Kasumi-1 (cell line): ENCODE data around the gene NCCRP1.

Experiments
- DNase-seq, 2 experiments: peaks; one replicate each; lab custom pipeline; 2025; lab: John Stamatoyannopoulos, UW

NCCRP1 gene

DNA sequence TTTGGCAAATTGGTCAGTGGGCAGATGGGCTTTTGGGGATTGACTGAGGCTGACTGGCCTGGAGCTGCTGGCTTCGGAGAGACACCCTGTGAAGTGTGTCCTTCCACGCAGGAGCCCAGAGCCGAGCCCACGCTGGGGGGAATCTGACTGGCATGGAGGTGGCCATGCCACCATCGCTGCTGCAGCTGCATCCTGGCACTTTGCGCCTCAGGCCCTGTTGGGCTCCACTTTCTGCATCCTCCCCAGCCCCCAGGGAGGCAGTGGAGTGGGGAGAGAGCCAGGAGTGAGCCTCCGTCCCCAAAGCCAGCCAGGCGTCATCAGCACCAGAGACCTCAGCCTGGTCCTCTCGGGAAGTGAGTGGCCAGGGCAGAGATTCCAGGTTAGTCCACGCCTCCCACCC, 17.0 kb upstream of the NCCRP1 start:
- DNase-seq, result no peak

DNA sequence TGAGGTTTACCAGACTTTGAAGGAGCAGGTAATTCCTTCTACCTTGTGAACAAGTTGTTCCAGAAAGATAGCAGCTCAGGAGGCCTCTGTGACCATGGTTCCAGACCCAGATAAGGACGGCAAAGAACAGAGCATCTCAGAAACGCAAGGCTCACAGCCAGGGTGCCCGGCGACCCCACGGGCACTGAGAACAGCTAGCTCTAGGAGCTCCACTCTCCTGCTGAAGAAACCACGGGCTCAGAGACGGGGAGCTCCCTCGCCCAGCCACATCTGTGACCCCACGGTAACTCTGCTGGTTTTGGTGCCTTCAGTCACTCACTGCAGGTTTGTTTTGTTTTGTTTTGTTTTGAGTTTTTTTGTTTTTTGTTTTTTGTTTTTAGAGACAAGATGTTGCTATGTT, 16.0 kb upstream of the NCCRP1 start:
- no peak for DNase-seq

DNA sequence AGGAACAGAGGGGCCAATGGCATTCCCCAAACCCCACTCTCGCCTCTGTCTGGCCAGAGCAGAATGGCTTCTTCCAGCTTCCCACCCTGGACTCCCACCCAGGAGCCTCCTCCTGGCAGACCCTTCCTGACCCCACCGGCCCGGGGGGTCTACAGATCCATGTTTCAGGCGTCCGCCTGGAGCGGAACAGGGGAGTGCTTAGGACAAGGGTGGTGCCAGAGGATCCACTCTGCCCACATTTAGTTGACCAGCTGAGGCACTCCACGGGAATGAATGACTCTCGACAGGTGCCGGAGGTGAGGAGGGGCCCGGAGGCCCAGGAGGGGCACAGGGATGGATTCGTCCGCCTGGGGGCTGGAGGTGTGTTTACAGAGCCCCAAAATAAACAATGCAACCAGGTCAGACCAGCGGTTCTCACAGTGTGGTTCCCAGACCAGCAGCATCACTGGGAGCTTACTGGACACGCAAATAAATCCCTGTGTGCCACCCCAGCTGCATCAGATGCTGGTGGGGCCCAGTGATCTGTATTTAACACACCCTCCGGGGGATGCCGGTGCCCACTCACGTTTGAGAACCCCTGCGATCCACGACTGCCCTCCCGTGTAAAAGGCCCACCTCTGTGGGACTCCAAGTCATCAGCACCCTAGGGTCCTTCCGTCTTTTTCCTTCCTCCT, 15.1 kb upstream of the NCCRP1 start:
- no peak for DNase-seq

DNA sequence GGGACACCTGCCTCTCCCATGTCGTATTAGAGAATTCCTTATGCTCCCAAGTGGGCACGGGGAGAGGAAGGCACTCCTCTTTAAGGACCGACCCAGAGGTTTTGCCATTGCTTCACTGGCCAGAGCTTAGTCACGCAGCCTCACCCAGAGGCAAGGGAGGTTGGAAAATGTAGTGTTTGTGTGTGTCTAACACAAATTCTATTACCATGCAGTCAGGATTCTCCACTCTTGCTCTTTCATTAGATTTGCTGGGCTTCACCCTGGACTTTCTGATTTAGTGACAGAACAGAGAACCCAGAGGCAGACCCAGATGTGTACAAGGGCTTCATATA, 14.6 kb upstream of the NCCRP1 start:
- no peak for DNase-seq

- DNase-seq, result no peak
Measured at GRCh38 chr19:39183104-39183503, 13.7 kb upstream of the NCCRP1 start.

DNA sequence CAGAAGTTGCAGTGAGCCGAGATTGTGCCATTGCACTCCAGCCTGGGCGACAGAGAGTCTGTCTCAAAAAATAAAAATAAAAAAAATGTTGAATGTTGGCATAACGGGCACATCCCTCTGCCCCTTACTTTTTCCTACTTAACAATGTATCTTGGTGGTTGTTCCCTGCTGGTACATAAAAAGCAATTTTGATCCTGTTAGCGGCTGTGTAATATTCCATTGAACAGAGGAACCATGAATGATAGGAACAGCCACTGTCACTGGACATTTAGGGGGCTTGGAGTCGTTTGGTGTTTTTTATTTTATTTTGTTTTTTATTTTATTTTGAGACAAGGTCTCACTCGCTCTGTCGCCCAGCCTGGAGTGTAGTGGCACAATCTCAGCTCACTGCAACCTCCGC, 10.4 kb upstream of the NCCRP1 start:
- no peak for DNase-seq

GRCh38 chr19:39187552-39187943, 9.2 kb upstream of the NCCRP1 start:
- DNase-seq, result no peak

DNA sequence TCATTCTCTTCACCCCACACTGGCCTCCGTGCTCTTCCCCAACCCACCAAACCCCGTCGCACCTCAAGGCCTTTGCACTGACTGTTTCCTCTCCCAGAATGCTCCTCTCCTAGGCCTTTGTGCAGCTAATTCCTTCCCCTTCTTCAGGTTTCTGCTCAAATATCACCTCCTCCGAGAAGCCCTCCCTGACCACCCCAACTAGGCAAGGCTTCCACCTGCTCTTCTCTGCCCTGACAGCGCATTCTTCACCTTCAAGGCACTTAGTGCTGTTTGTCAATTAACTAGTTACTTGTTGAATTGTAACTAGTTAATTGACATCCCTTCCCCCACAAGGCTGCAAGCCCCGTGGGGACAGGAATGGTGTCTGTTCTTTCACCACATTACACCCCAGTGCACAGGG, 7.8 kb upstream of the NCCRP1 start:
- DNase-seq, result no peak

DNA sequence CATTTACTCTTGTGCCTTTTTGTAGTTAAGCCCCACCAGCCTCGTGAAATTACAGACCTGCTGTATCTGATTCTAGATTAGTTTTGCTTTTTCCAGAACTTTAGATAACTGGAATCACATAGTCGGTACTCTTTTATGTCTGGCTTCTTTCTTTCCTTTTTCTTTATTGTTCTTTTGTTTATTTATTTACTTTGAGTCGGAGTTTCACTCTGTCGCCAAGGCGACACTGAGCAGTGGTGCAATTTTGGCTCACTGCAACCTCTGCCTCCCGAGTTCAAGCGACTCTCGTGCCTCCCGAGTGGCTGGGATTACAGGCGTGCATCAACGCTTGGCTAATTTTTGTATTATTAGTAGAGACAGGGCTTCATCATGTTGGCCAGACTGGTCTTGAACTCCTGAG, 6.0 kb upstream of the NCCRP1 start:
- no peak for DNase-seq

DNA sequence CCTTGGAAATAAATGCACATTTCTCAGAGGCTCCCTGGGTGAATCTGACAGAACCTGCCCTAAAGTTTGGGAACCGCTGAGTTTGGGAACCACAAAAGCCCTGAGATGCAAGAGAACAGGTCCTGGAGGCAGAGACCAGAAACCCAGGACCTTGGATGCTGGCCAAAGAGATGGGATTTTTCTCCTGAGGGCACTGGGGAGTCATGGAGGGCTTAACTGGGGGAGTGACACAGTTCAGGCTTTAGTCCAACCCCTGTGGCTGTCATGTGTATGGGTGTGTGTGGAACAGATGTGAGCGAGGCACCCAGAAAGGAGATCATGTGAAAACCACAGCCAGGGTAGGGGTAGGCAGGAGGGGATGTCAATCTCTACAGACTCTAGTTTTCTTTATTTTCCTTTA, 3.9 kb upstream of the NCCRP1 start:
- DNase-seq, result no peak

GRCh38 chr19:39193803-39194202, 3.0 kb upstream of the NCCRP1 start:
- DNase-seq, result no peak

DNA sequence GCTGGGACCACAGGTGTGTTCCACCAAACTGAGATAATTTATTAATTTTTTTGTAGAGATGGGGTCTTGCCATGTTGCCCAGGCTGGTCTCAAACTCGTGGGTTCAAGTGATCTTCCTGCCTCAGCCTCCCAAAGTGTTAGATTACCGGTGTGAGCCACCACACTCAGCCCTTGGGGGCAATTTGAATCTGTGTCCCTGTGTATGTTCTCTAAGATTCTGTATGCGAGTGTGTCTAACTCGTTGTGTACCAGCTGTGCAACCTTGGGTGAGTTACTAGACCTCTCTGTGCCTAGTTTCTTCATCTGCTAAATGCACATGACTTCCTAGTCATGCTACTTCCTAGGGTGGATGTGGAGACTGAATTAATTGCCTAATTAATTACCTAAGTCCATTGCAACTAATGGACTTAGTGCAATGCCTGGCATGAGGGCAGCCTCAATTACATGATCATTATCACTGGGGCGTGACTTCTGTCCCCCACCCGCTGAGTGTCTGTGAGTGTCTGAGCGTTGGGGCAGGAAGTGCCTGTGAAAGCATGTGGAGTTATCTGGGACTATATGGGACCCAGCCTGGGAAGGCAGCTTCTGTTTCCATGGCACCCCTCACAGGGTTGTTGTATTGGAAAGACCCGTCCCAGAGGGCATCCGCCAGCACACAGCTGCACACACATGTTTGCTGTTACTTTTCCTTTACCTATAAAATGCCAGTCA, 1.8 kb upstream of the NCCRP1 start:
- no peak for DNase-seq

DNA sequence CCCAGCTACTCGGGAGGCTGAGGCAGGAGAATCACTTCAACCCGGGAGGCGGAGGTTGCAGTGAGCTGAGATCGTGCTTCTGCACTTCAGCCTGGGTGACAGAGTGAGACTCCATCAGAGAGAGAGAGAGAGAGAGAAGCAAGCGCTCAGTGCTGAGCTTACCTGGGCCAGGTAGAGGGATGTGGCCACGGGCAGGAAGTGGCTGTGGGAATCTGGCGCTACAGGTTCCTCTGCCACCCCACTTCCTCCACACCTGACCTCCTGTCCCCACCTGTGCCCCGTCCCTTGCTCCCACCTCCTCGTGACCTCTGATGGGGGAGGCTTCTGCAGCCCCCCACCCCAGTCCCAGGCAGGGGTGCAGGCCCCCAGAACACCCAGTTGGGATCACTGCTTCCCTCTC, 1.0 kb upstream of the NCCRP1 start:
- DNase-seq, result no peak

- DNase-seq, result no peak
Measured at GRCh38 chr19:39196320-39196719, 444 bp upstream of the NCCRP1 start.

GRCh38 chr19:39197808-39198207, 1.0 kb downstream of the NCCRP1 start:
- no peak for DNase-seq

DNA sequence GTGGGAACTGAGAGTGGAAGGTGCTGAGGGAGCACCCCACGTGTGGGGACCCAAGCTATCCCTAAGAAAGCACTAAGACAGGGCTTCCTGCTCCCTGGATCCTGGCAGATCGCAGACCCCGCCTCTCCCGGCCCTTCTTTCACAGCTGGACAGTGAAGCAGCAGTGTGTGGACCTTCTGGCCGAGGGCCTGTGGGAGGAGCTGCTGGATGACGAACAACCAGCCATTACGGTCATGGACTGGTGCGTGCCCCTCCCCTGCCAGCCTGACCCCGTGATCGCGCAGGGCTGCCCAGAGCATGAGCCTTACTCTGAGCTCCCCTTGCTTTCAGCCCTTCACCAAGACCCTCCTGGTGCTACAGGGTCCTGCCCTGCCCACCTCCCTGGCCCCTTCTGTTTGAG, 2.3 kb downstream of the NCCRP1 start:
- DNase-seq, result no peak

DNA sequence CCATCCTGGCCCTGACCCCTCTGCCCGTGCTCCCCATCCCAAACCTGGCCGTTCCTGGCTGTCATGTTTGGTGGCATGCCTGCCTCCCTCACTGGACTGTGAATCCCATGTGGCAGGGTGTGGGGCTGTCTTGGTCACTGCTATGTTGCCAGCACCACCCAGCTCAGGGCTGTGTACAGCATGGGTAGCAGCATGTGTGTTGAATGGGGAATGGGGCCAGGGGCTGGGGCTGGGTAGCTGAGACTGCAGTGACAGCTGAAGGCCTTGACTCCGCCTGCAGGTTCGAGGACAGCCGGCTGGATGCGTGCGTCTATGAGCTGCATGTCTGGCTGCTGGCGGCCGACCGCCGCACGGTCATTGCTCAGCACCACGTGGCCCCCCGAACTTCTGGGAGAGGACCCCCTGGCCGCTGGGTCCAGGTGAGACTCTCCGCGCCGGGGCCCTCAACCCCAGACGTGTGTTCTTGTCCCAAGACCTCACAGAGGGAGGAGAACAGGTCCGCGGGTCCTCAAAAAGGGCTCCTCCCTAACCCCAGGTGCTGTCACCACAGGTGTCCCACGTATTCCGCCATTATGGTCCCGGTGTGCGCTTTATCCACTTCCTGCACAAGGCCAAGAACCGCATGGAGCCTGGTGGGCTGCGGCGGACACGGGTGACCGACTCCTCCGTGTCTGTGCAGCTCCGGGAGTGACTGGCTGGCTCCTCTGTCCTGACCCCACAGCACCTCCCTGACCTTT, 3.5 kb downstream of the NCCRP1 start:
- no peak for DNase-seq

GRCh38 chr19:39200803-39201115, 4.0 kb downstream of the NCCRP1 start:
- DNase-seq, result no peak

- no peak for DNase-seq
Measured at GRCh38 chr19:39202998-39203355, 6.2 kb downstream of the NCCRP1 start.

GRCh38 chr19:39203372-39204341, 6.9 kb downstream of the NCCRP1 start, which contains the start of gene SYCN:
Gene SYCN, minus strand, starts transcription at chr19:39204263. Its CDS starts 9 bp downstream, at chr19:39204254.
- no peak for DNase-seq

GRCh38 chr19:39205449-39205764, 8.6 kb downstream of the NCCRP1 start:
- DNase-seq, result no peak

- DNase-seq, result no peak
Measured at GRCh38 chr19:39206122-39206521, 9.4 kb downstream of the NCCRP1 start.
